Measurements from ENCODE around the gene UQCR10. TPM values are rescaled to one million over a fixed set of nuclear protein-coding genes. Genes with fewer than 3 reads are reported as not detected.
A peak's percentile ranks its signal among the peaks of the same experiment; 100 is the strongest.

Gene UQCR10
- total and polyA plus RNA-seq, 11 donors = 244 to 1,063 (median 321) TPM

GRCh38 chr22:29793396-29793795, 26.2 kb downstream of the UQCR10 start:
- peaks cover 0 to 98% (median 86%) of the 10 kb centered on the region in 9 donors for H3K36me3 ChIP-seq
- TF ChIP-seq, protein P1, sequence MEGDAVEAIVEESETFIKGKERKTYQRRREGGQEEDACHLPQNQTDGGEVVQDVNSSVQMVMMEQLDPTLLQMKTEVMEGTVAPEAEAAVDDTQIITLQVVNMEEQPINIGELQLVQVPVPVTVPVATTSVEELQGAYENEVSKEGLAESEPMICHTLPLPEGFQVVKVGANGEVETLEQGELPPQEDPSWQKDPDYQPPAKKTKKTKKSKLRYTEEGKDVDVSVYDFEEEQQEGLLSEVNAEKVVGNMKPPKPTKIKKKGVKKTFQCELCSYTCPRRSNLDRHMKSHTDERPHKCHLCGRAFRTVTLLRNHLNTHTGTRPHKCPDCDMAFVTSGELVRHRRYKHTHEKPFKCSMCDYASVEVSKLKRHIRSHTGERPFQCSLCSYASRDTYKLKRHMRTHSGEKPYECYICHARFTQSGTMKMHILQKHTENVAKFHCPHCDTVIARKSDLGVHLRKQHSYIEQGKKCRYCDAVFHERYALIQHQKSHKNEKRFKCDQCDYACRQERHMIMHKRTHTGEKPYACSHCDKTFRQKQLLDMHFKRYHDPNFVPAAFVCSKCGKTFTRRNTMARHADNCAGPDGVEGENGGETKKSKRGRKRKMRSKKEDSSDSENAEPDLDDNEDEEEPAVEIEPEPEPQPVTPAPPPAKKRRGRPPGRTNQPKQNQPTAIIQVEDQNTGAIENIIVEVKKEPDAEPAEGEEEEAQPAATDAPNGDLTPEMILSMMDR (IDR thresholded peaks at IDR 0.05) = no peak
- TF ChIP-seq POLR2A (IDR thresholded peaks at IDR 0.05) = no peak

GRCh38 chr22:29795663-29796062, 28.5 kb downstream of the UQCR10 start:
- ATAC-seq (no peak), DNase-seq (no peak)
- peaks cover 0 to 95% (median 73%) of the 10 kb centered on the region in 9 donors for H3K36me3 ChIP-seq

More at GRCh38 chr22:29793396-29793795, 26.2 kb downstream of the UQCR10 start:
- no peaks in the 10 kb centered on the region for H3K9me3 ChIP-seq
- no peak for ATAC-seq
- peaks cover 0 to 19% (median 6%) of the 10 kb centered on the region in 12 donors for H3K4me1 ChIP-seq
- DNase-seq = no peak
- no peak overlapping the region for H3K4me3 ChIP-seq
- no peaks in the 10 kb centered on the region for H3K27me3 ChIP-seq
- 96 to 99% (median 98%) methylated on average over 15 to 17 of the region's 17 CpGs for WGBS, 4 donors
- intact Hi-C loops (cut with DNase I) = no loop called here
- no peak overlapping the region for H3K27ac ChIP-seq

GRCh38 chr22:29797351-29797750, 30.2 kb downstream of the UQCR10 start:
- Histone ChIP-seq H3K9me3 (no peaks in the 10 kb centered on the region), H3K4me3 (no peak overlapping the region), H3K27ac (peak overlapping the region in 1 of 12 donors; percentile 92), H3K4me1 (peaks cover 5 to 51% (median 26%) of the 10 kb centered on the region in 12 donors), H3K27me3 (no peaks in the 10 kb centered on the region), H3K36me3 (peaks cover 0 to 95% (median 73%) of the 10 kb centered on the region in 9 donors)
- intact Hi-C loops (cut with DNase I) = no loop called here
- WGBS, 4 donors = 92 to 96% (median 94%) methylated on average over 3 of the region's 3 CpGs
- no peak for ATAC-seq
- no peak for DNase-seq
- TF ChIP-seq POLR2A (IDR thresholded peaks at IDR 0.05) = no peak
- TF ChIP-seq, protein P1 (IDR thresholded peaks at IDR 0.05) = no peak

More at GRCh38 chr22:29795663-29796062, 28.5 kb downstream of the UQCR10 start:
- TF ChIP-seq, protein P1 (IDR thresholded peaks at IDR 0.05) = no peak
- no peak for TF ChIP-seq POLR2A (IDR thresholded peaks at IDR 0.05)
- intact Hi-C loops (cut with DNase I) = no loop called here
- H3K4me1 ChIP-seq = peaks cover 5 to 38% (median 23%) of the 10 kb centered on the region in 12 donors
- no peaks in the 10 kb centered on the region for H3K9me3 ChIP-seq
- H3K27me3 ChIP-seq = no peaks in the 10 kb centered on the region
- no peak overlapping the region for H3K27ac ChIP-seq
- WGBS, 4 donors = 84 to 88% (median 87%) methylated on average over 5 of the region's 5 CpGs
- no peak overlapping the region for H3K4me3 ChIP-seq

DNA sequence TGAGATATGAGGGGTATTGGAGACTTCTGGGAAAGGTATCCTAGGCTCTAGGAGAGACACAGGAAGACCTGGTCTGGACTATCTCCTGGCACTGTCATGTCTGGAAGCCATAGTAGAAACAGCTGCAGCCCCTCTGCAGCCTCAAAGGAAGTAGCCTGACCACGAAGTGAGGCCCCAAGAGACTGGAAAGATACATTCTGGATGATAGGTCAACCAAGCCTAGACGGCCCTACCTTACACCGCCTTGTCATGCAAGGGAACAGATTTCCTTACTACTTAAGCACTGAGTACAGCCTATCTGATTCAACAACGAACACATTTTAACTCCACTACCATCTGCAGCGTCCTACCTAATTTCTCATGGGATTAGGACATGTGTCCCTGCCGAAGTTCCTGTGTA, 31.1 kb downstream of the UQCR10 start:
- WGBS, 4 donors = 64 to 77% (median 74%) methylated on average over 6 of the region's 6 CpGs

More for the DNA sequence above, 31.1 kb downstream of the UQCR10 start:
- ATAC-seq = peak in 2 of 4 donors; percentile 4 to 5
- Histone ChIP-seq H3K27ac (peak overlapping the region; percentile 81 to 93 (median 87)), H3K9me3 (no peaks in the 10 kb centered on the region), H3K4me1 (peaks cover 5 to 51% (median 26%) of the 10 kb centered on the region in 12 donors), H3K4me3 (peak overlapping the region in 1 of 12 donors; percentile 28), H3K36me3 (peaks cover 0 to 95% (median 73%) of the 10 kb centered on the region in 9 donors), H3K27me3 (no peaks in the 10 kb centered on the region)
- no peak for TF ChIP-seq POLR2A (IDR thresholded peaks at IDR 0.05)
- TF ChIP-seq, protein P1 (IDR thresholded peaks at IDR 0.05) = no peak
- no peak for DNase-seq
- intact Hi-C loops (cut with DNase I) = no loop called here

Data from heart left ventricle (tissue), 16 donors.